GM12801 (cell line): ENCODE data around the gene CCR4.
A peak's percentile ranks its signal among the peaks of the same experiment; 100 is the strongest.

Experiments
- TF ChIP-seq, protein P1 (sequence below): IDR thresholded peaks from one replicate; pipeline ENCODE4 v1.5.1; 2011; ENCODE audit warnings: control low read depth; ENCODE audit not compliant: insufficient read length; ENCODE audit errors: extremely low read depth

CCR4 gene

DNA sequence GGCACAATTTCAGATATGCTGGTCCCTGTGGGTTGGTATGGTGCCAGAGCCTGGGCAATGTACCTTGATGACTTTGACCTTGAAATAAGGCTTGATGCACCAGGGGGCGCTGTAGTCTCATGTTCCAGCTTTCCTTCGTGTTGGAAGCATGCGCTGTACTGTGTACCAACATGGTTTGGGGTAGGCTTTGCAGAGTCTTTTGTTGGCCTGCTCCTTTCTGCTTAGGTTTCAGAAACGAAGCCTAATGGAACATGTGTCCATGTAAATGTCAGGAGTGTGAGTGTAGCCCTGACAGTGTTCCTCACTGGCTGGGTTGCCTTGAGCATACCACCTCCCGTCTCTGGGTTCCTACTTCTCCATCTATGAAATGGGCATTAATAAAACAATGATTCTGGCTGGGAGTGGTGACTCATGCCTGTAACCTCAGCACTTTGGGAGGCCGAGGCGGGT, 3.6 kb upstream of the CCR4 start:
- TF ChIP-seq, protein P1, sequence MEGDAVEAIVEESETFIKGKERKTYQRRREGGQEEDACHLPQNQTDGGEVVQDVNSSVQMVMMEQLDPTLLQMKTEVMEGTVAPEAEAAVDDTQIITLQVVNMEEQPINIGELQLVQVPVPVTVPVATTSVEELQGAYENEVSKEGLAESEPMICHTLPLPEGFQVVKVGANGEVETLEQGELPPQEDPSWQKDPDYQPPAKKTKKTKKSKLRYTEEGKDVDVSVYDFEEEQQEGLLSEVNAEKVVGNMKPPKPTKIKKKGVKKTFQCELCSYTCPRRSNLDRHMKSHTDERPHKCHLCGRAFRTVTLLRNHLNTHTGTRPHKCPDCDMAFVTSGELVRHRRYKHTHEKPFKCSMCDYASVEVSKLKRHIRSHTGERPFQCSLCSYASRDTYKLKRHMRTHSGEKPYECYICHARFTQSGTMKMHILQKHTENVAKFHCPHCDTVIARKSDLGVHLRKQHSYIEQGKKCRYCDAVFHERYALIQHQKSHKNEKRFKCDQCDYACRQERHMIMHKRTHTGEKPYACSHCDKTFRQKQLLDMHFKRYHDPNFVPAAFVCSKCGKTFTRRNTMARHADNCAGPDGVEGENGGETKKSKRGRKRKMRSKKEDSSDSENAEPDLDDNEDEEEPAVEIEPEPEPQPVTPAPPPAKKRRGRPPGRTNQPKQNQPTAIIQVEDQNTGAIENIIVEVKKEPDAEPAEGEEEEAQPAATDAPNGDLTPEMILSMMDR: peak; percentile 4

GRCh38 chr3:32948625-32949445, 2.6 kb upstream of the CCR4 start:
- TF ChIP-seq, protein P1: no peak

DNA sequence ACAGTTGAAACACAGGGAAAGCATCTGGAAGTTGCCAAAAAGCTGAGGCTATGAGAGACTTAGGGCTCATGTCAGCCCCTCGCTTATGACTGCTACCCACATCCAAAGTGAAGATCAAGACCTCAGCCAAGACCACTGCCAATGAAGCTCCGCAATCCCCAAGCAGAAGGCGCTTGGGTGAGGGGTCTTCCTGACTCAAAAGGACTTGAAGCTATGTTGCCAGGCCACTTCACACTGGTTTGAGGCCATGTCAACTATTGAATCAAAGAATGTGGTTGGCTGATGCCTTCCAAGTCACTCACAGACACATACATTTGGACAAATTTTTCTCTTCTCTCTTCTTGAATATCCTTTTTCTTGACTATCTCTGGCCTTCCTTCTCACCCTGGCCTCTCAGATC, 928 bp upstream of the CCR4 start:
- TF ChIP-seq, protein P1: no peak

GRCh38 chr3:32952369-32953077, 1.1 kb downstream of the CCR4 start:
- TF ChIP-seq, protein P1: no peak

GRCh38 chr3:32954506-32954905, 3.1 kb downstream of the CCR4 start:
- TF ChIP-seq, protein P1: no peak

DNA sequence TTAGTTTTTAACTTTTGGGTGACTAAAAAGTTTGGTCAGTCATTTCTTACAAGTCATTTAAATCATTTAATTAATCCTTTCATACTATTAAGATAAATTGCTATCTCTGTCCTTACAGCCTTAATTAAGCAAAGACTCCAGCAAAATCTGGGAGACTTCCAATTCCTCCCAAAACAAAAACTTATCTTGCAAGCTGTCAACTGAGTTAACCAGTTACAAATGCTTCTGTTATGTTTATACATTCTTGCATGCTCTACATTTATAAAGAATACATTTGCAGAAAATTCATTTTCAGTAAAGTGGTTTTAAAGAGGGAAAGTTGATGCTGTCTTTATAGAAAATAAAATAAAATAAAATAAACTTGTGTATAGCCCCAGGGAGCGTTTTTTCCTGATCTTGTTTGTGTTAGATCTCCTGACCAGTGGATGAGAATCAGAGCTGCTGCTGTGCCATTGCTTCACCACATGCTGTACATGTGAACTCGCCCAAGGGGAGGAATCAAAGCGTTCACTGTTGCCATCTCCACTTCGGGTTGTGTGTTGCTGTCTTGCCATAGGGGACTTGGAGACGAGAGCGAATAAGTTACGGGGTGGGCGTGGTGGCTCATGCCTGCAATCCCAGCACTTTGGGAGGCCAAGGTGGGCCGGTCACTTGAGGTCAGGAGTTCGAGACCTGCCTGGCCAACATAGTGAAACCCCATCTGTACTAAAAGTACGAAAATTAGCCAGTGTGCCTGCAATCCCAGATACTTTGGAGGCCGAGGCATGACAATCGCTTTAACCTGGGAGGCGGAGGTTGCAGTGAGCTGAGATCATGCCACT, 5.5 kb downstream of the CCR4 start:
- TF ChIP-seq, protein P1: no peak

DNA sequence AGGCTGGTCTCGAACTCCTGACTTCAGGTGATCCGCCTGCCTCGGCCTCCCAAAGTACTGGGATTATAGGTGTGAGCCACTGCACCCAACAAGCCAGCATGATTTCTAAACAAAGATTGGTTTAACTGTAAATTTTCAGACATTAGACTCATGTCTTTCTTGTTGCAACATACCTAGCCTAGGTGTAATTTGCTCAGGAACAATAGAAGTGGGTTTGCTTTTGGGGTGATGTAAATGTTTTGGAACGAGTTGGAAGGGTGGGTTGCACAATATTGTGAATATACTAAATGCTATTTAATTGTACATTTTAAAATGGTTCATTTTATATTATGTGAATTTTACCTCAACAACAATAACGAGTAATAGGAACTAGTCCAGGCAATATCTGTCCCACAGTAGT, 7.1 kb downstream of the CCR4 start:
- TF ChIP-seq, protein P1: no peak
